GM12873 (cell line): Measurements from ENCODE around the gene FAM177B.

Source experiments
- CTCF ChIP-seq: IDR thresholded peaks from 2 replicates; pipeline ENCODE4 v1.5.1; 2012; ENCODE audit warnings: low read depth, mild to moderate bottlenecking, moderate library complexity, low read length, control low read depth; ENCODE audit not compliant: insufficient read depth; ENCODE audit errors: missing control alignments

FAM177B gene

GRCh38 chr1:222749927-222750326 is 12.9 kb downstream of the FAM177B start:
- no peak for TF ChIP-seq CTCF

GRCh38 chr1:222750651-222751050 is 13.6 kb downstream of the FAM177B start:
- TF ChIP-seq CTCF = no peak

- TF ChIP-seq CTCF = no peak
Measured at GRCh38 chr1:222751255-222751654, 14.3 kb downstream of the FAM177B start.

- TF ChIP-seq CTCF = no peak
Measured at GRCh38 chr1:222754366-222755139, 17.6 kb downstream of the FAM177B start.

GRCh38 chr1:222757646-222758268 is 20.8 kb downstream of the FAM177B start:
- TF ChIP-seq CTCF = no peak

- TF ChIP-seq CTCF = no peak
Measured at GRCh38 chr1:222759451-222760035, 22.5 kb downstream of the FAM177B start.

GRCh38 chr1:222761083-222761482 is 24.1 kb downstream of the FAM177B start:
- TF ChIP-seq CTCF = no peak
